HepG2 (cell line): ENCODE results near the gene ZNF184. TPM values are rescaled to one million over a fixed set of nuclear protein-coding genes. Genes with fewer than 3 reads are reported as not detected.

ENCODE experiments used
- E2F2 ChIP-seq: sonication (generic); formaldehyde crosslinking; IDR thresholded peaks from 2 replicates; pipeline ENCODE4 v1.4.0; 2020; ENCODE audit warnings: missing genetic modification reagents, borderline replicate concordance
- HOMEZ ChIP-seq: IDR thresholded peaks from 2 replicates; pipeline ENCODE4 v1.6.1; 2016; ENCODE audit warnings: low read depth
- MXD1 ChIP-seq: sonication (generic); formaldehyde crosslinking; IDR thresholded peaks from 2 replicates; pipeline ENCODE4 v1.4.0; 2020; ENCODE audit warnings: mild to moderate bottlenecking, missing genetic modification reagents
- NFE2L1 ChIP-seq: sonication (generic); formaldehyde crosslinking; IDR thresholded peaks from 2 replicates; pipeline ENCODE4 v1.4.0; 2020; ENCODE audit warnings: missing genetic modification reagents, mild to moderate bottlenecking, borderline replicate concordance
- PAXIP1 ChIP-seq: sonication (generic); formaldehyde crosslinking; conservative IDR thresholded peaks from 2 replicates; pipeline ENCODE4 v1.4.0; 2020; ENCODE audit warnings: mild to moderate bottlenecking, missing genetic modification reagents, moderate library complexity
- RARA ChIP-seq: IDR thresholded peaks from 2 replicates; pipeline ENCODE4 v1.6.1; 2016; ENCODE audit warnings: missing genetic modification reagents, missing compliant biosample characterization
- RELA ChIP-seq: sonication (generic); formaldehyde crosslinking; IDR thresholded peaks from 2 replicates; pipeline ENCODE4 v1.4.0; 2020; ENCODE audit warnings: missing genetic modification reagents
- SCMH1 ChIP-seq: sonication (generic); formaldehyde crosslinking; IDR thresholded peaks from 2 replicates; pipeline ENCODE4 v1.9.0; 2021; ENCODE audit warnings: missing genetic modification reagents, mild to moderate bottlenecking, borderline replicate concordance
- TAF1 ChIP-seq: sonication (generic); formaldehyde crosslinking; IDR thresholded peaks from 2 replicates; pipeline ENCODE4 v1.4.0; 2020; ENCODE audit warnings: missing genetic modification reagents
- TBX2 ChIP-seq: sonication (generic); formaldehyde crosslinking; IDR thresholded peaks from 2 replicates; pipeline ENCODE4 v1.5.0; 2020; ENCODE audit warnings: missing genetic modification reagents, mild to moderate bottlenecking, borderline replicate concordance
- TEAD3 ChIP-seq: optimal IDR thresholded peaks from 2 replicates; pipeline ENCODE3; 2016; ENCODE audit warnings: borderline replicate concordance
- ZNF101 ChIP-seq: sonication (generic); formaldehyde crosslinking; IDR thresholded peaks from 2 replicates; pipeline ENCODE4 v1.4.0; 2020; ENCODE audit warnings: mild to moderate bottlenecking, low read depth, missing genetic modification reagents, borderline replicate concordance
- ZNF143 ChIP-seq: sonication (generic); formaldehyde crosslinking; IDR thresholded peaks from 2 replicates; pipeline ENCODE4 v1.4.0; 2020; ENCODE audit warnings: missing genetic modification reagents
- ZNF280D ChIP-seq: sonication (generic); formaldehyde crosslinking; IDR thresholded peaks from 2 replicates; pipeline ENCODE4 v1.5.1; 2020; ENCODE audit warnings: mild to moderate bottlenecking, missing genetic modification reagents
- ZNF768 ChIP-seq: sonication (generic); formaldehyde crosslinking; IDR thresholded peaks from 2 replicates; pipeline ENCODE4 v1.4.0; 2020; ENCODE audit warnings: missing genetic modification reagents
- ZNF839 ChIP-seq: sonication (generic); formaldehyde crosslinking; IDR thresholded peaks from 2 replicates; pipeline ENCODE4 v1.4.0; 2020; ENCODE audit warnings: missing genetic modification reagents, mild to moderate bottlenecking, borderline replicate concordance
- polyA plus RNA-seq, 8 experiments: library from polyadenylated mRNA; depleted of rRNA in 3 of 8; stranded (reverse) in 7 of 8; unstranded in 1 of 8; fragments of >200 nt; fragmentation: Illumina TruSeq in 4 of 8; extraction: Trizol in 4 of 8; gene quantifications; 2 replicates each; pipeline versions ENCODE4 v1.2.1 to v1.2.3, GENCODE V29; 2011 to 2016; ENCODE audit warnings: low read depth in 4 of 8, missing spikeins in 1 of 8, mixed read lengths in 1 of 8; ENCODE audit not compliant: insufficient read depth in 1 of 8
- total RNA-seq, 5 experiments: library from RNA; depleted of rRNA; stranded (reverse); fragments of >200 nt; fragmentation: Illumina TruSeq; extraction: Trizol; gene quantifications; 2 replicates each; pipeline ENCODE4 v1.2.3, GENCODE V29; 2016; ENCODE audit warnings: low read depth in 1 of 5

The ZNF184 gene
- total and polyA plus RNA-seq, 2 of the 13 experiments (the other 11 are each of a cell fraction or from before 2014, with no cell fraction given), result 2.1 to 10.1 TPM

- TF ChIP-seq PAXIP1 (peak; percentile 91), TEAD3 (CRISPR knock-in tag) (peak; percentile 82), SCMH1 (no peak), NFE2L1 (CRISPR knock-in tag) (no peak; the same call in 1 of the 2 replicates), ZNF101 (CRISPR knock-in tag) (peak; percentile 73; the same call in 1 of the 2 replicates), ZNF280D (CRISPR knock-in tag) (peak; percentile 61), RARA (peak; percentile 38), ZNF839 (CRISPR knock-in tag) (0 out of 2 replicates have a peak, but pooled peaks have one; percentile 76), MXD1 (CRISPR knock-in tag) (peak; percentile 47; the same call in 1 of the 2 replicates), RELA (CRISPR knock-in tag) (peak; percentile 86; the same call in 1 of the 2 replicates), TAF1 (peak; percentile 84), ZNF768 (CRISPR knock-in tag) (peak; percentile 58), ZNF143 (CRISPR knock-in tag) (peak; percentile 96), E2F2 (CRISPR knock-in tag) (0 out of 2 replicates have a peak, but pooled peaks have one; percentile 78), HOMEZ (CRISPR knock-in tag) (peak; percentile 93), TBX2 (CRISPR knock-in tag) (peak; percentile 91)
Observed at GRCh38 chr6:27472617-27473400, at the start of gene ZNF184 (continued).
